Measurements from ENCODE around the gene GINS2. TPM values are rescaled to one million over a fixed set of nuclear protein-coding genes. Genes with fewer than 3 reads are reported as not detected.

GINS2 gene
- total and polyA plus RNA-seq, 4 experiments from 2014 or later, result 0.55 to 1.4 (median 1.2) TPM

DNA sequence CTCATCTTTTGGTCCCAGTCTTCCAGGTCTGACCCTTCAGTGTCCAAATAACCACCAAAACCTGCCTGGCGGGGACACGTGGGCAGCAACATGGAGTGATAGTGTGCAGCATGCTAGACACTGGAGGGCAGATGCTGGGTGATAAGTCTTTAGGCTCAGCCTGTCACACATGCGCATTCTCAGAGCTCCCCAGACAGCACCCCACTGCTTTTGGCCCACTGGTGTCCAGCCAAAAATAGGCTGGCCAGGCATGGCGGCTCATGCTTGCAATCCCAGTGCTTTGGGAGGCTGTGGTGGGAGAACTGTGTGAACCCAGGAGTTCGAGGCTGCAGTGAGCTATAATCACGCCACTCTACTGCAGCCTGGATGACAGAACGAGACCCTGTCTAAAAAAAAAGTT lies 12.3 kb downstream of the GINS2 start:
- Histone ChIP-seq H3K36me3 (ENCODE audit: insufficient read depth, low read length) (peaks cover 29% of the 10 kb centered on the region), H3K27ac (ENCODE audit: low read depth, low read length) (no peak overlapping the region), H3K9me3 (ENCODE audit: control insufficient read depth in 1 of 2, low read length in 2 of 2) (no peaks in the 10 kb centered on the region), H3K4me1 (ENCODE audit: insufficient read depth, low read length) (peaks cover 10% of the 10 kb centered on the region), H3K4me3 (ENCODE audit: low read length in 2 of 2) (no peak overlapping the region), H3K27me3 (ENCODE audit: insufficient read depth, low read length) (no peaks in the 10 kb centered on the region)
- Mint-ChIP-seq H3K27me3 (no peaks in the 10 kb centered on the region), H3K36me3 (peaks cover 17 to 41% of the 10 kb centered on the region in 2 donors), H3K9me3 (no peaks in the 10 kb centered on the region), H3K4me3 (no peak overlapping the region), H3K4me1 (peaks cover 5 to 19% (median 12%) of the 10 kb centered on the region in 4 donors), H3K27ac (peak overlapping the region in 1 of 7 donors; percentile 48)
- ChIA-PET CTCF (ENCODE audit: partially characterized antibody) (interaction anchor here (1.4 kb wide), 1 partner anchor 10 kb away, joined by 4 read pairs; no protein-coding TSS in a partner anchor), POLR2A (ENCODE audit: partially characterized antibody) (interaction anchor here (0.9 kb wide), 1 partner anchor 20 kb away, joined by 3 read pairs; no protein-coding TSS in a partner anchor)
- no peak for DNase-seq
- intact Hi-C loops (cut with micrococcal nuclease), result no loop called here

DNA sequence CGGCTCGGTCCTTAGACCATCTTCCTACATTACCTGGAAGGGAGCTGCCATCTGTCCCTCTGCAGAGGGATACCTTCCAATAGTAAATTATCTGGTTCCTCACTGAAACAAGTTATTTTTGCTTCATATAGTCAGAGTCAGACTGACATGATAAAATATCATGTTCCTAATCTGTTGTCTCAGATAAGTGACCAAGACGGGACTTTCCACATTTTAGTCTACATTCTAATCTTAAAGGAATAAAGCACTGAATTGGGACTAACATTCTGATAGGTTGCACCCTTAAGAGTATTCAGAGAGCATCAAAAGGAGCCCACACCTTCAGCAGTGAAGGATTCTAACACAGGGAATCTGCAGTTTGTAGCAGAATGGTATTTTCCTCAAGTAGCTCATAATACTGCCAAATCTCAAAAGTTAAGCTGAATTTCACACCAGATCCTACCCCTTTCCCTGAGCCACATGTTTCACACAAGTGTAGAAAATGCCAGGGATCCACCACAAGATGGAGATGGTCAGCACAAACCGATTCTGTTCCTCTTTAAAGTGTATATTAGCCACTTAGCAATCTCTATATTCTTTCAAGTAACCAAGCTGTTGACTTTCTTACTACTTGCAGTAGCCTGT lies 13.4 kb downstream of the GINS2 start:
- H3K27ac ChIP-seq (ENCODE audit: low read depth, low read length), result no peak overlapping the region

DNA sequence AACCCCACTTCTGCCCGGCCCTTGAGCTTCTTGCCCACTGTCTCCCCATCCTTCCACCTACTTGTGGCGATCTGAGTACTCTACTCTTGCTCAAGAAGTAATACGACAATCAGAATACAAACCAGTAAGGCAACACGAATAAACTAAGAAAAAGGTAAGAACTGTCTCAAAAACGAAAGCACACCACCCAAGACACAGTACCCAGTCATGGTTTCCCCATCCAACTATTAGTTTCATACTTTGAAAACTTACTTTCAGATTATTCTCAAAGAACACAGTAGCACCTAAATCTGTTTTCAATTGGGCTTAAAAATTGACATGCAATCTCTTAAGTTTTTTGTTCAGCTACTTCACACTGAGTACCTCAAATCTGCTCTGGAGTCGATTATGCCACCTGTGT lies 13.9 kb downstream of the GINS2 start:
- no peak for DNase-seq
- Histone ChIP-seq H3K36me3 (ENCODE audit: insufficient read depth, low read length) (peaks cover 39% of the 10 kb centered on the region), H3K9me3 (ENCODE audit: control insufficient read depth in 1 of 2, low read length in 2 of 2) (no peaks in the 10 kb centered on the region), H3K4me3 (ENCODE audit: low read length in 2 of 2) (no peak overlapping the region), H3K27ac (ENCODE audit: low read depth, low read length) (no peak overlapping the region), H3K4me1 (ENCODE audit: insufficient read depth, low read length) (no peaks in the 10 kb centered on the region), H3K27me3 (ENCODE audit: insufficient read depth, low read length) (no peaks in the 10 kb centered on the region)
- Mint-ChIP-seq H3K4me3 (no peak overlapping the region), H3K36me3 (peaks cover 30 to 52% of the 10 kb centered on the region in 2 donors), H3K27ac (peak overlapping the region in 1 of 7 donors; percentile 66), H3K27me3 (no peaks in the 10 kb centered on the region), H3K4me1 (peaks cover 0 to 4% (median 3%) of the 10 kb centered on the region in 4 donors), H3K9me3 (no peaks in the 10 kb centered on the region)
- ChIA-PET POLR2A (ENCODE audit: partially characterized antibody) (no interaction called here), CTCF (ENCODE audit: partially characterized antibody) (interaction anchor here (0.8 to 1.2 kb wide), 3 partner anchors 8 to 85 kb away, joined by 3 to 5 read pairs (median 4); no protein-coding TSS in a partner anchor)
- intact Hi-C loops (cut with micrococcal nuclease), result loop anchor here (1.0 kb wide), 2 partner anchors 14 to 43 kb away; no protein-coding TSS in a partner anchor

More for the DNA sequence above, 13.4 kb downstream of the GINS2 start:
- Histone ChIP-seq H3K4me1 (ENCODE audit: insufficient read depth, low read length) (peaks cover 2% of the 10 kb centered on the region), H3K9me3 (ENCODE audit: control insufficient read depth in 1 of 2, low read length in 2 of 2) (no peaks in the 10 kb centered on the region), H3K36me3 (ENCODE audit: insufficient read depth, low read length) (peaks cover 37% of the 10 kb centered on the region), H3K4me3 (ENCODE audit: low read length in 2 of 2) (no peak overlapping the region), H3K27me3 (ENCODE audit: insufficient read depth, low read length) (no peaks in the 10 kb centered on the region)
- H3K9me3 Mint-ChIP-seq, result no peaks in the 10 kb centered on the region
- no peak for DNase-seq
- intact Hi-C loops (cut with micrococcal nuclease), result loop anchor here (1.0 kb wide), 2 partner anchors 14 to 43 kb away; no protein-coding TSS in a partner anchor
- peaks cover 24 to 48% of the 10 kb centered on the region in 2 donors for H3K36me3 Mint-ChIP-seq
- H3K27ac Mint-ChIP-seq, result peak overlapping the region in 2 of 7 donors; percentile 29 to 66
- peaks cover 1 to 10% (median 6%) of the 10 kb centered on the region in 4 donors for H3K4me1 Mint-ChIP-seq
- CTCF ChIA-PET (ENCODE audit: partially characterized antibody), result interaction anchor here (1.1 to 1.4 kb wide), 3 partner anchors 8 to 42 kb away, joined by 4 to 5 read pairs (median 4); no protein-coding TSS in a partner anchor
- no peaks in the 10 kb centered on the region for H3K27me3 Mint-ChIP-seq
- POLR2A ChIA-PET (ENCODE audit: partially characterized antibody), result no interaction called here
- H3K4me3 Mint-ChIP-seq, result no peak overlapping the region

DNA sequence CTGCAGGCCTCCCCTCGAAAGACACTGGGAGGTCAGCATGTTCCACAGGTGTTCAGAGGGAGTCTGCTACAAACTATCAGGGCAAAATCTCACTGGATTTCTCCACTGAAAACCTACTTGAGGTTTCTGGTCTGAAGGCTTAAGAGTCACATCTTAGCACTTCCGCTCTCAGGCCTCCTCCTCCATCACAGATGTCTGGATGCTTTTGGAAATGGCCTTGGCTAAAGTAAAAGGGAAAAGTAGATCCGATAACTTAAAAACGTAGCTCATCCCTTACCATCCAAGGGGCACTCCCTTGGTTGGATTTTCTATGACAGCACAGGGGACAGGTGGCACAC lies 14.4 kb downstream of the GINS2 start:
- Mint-ChIP-seq H3K27me3 (no peaks in the 10 kb centered on the region), H3K36me3 (peaks cover 34 to 57% of the 10 kb centered on the region in 2 donors), H3K4me1 (peaks cover 0 to 2% (median 0%) of the 10 kb centered on the region in 4 donors), H3K4me3 (no peak overlapping the region), H3K9me3 (no peaks in the 10 kb centered on the region), H3K27ac (peak overlapping the region in 2 of 7 donors; percentile 32 to 69)
- Histone ChIP-seq H3K27ac (ENCODE audit: low read depth, low read length) (no peak overlapping the region), H3K4me1 (ENCODE audit: insufficient read depth, low read length) (no peaks in the 10 kb centered on the region), H3K27me3 (ENCODE audit: insufficient read depth, low read length) (no peaks in the 10 kb centered on the region), H3K9me3 (ENCODE audit: control insufficient read depth in 1 of 2, low read length in 2 of 2) (no peaks in the 10 kb centered on the region), H3K4me3 (ENCODE audit: low read length in 2 of 2) (no peak overlapping the region), H3K36me3 (ENCODE audit: insufficient read depth, low read length) (peaks cover 39% of the 10 kb centered on the region)
- POLR2A ChIA-PET (ENCODE audit: partially characterized antibody), result no interaction called here
- DNase-seq, result no peak
- intact Hi-C loops (cut with micrococcal nuclease), result no loop called here
- CTCF ChIA-PET (ENCODE audit: partially characterized antibody), result interaction anchor here (0.6 to 1.3 kb wide), 6 partner anchors 9 to 87 kb away, joined by 3 to 5 read pairs (median 3); no protein-coding TSS in a partner anchor

DNA sequence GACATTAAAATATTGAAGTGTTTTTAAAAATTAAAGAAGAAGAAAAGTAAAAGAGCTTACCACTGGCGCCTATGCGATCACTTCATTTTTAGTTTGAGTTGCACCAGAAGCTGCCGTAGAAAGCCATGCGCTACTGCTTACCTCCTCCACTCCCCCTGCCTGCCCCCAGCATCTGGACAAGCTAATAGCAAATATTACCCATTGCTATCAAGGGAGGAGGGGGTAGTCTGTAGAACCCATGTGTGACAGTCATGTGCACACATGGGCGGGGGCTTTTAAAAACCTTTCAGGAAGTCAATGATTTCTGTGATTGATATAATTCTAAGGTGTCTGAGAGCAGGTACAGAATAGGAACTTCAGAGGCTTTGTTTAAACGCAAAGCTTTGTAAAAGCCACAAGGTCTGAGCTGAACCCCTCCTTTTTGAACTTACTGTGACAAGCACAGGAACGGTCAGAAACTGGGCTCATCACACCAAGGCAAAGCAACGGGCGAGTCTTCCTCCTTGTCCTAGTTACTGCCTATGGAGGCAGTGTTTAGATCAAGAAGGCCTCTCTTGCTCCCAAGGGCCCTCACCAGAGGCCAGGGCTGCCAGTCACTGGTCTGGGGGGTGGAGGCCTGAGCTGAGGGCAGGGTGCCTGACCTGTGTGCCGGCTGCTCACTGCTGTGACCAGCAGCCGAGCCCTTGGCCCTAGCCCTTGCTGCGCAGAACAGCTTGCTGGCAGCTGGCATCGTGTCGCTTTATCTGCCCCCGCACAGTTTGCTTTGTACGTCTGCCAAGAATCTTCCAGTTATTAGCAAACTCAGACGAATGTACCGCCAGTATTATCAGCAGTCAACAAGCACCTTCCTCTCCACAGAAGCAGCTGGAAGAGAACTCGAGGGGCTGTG lies 15.0 kb downstream of the GINS2 start:
- intact Hi-C loops (cut with micrococcal nuclease), result no loop called here
- ChIA-PET POLR2A (ENCODE audit: partially characterized antibody) (no interaction called here), CTCF (ENCODE audit: partially characterized antibody) (interaction anchor here (0.6 to 1.5 kb wide), 7 partner anchors 15 to 88 kb away, joined by 3 to 5 read pairs (median 3); no protein-coding TSS in a partner anchor)
- no peaks in the 10 kb centered on the region for H3K9me3 Mint-ChIP-seq
- peak overlapping the region in 1 of 7 donors; percentile 69 for H3K27ac Mint-ChIP-seq
- no peaks in the 10 kb centered on the region for H3K4me1 ChIP-seq (ENCODE audit: insufficient read depth, low read length)
- no peak for DNase-seq
- no peak overlapping the region for H3K4me3 Mint-ChIP-seq
- H3K9me3 ChIP-seq (ENCODE audit: control insufficient read depth in 1 of 2, low read length in 2 of 2), result no peaks in the 10 kb centered on the region
- no peaks in the 10 kb centered on the region for H3K27me3 Mint-ChIP-seq
- H3K27me3 ChIP-seq (ENCODE audit: insufficient read depth, low read length), result no peaks in the 10 kb centered on the region
- H3K4me1 Mint-ChIP-seq, result peaks cover 0 to 2% (median 0%) of the 10 kb centered on the region in 4 donors
- peaks cover 46% of the 10 kb centered on the region for H3K36me3 ChIP-seq (ENCODE audit: insufficient read depth, low read length)
- no peak overlapping the region for H3K27ac ChIP-seq (ENCODE audit: low read depth, low read length)
- no peak overlapping the region for H3K4me3 ChIP-seq (ENCODE audit: low read length in 2 of 2)
- H3K36me3 Mint-ChIP-seq, result peaks cover 36 to 60% of the 10 kb centered on the region in 2 donors

DNA sequence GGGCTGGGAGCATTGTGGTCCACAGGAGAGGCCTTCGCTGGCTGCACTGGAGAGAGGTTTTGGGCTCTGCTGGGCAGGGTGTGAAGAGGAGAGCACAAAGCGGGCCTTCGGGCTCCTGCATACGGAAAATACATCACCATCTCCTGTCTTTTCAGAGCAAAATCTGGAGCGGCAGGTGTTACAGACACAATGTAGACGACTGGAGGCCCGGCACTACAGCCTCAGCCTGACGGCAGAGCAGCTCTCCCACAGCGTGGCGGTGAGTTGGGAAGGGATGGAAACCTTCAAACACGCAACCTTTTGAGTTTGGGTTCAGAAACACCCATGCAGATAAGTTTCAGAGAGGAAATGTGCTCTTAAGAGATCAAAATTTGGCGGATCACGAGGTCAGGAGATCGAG lies 17.9 kb downstream of the GINS2 start:
- H3K4me3 Mint-ChIP-seq, result no peak overlapping the region
- no peak overlapping the region for H3K4me3 ChIP-seq (ENCODE audit: low read length in 2 of 2)
- intact Hi-C loops (cut with micrococcal nuclease), result no loop called here
- CTCF ChIA-PET (ENCODE audit: partially characterized antibody), result no interaction called here
- H3K27ac Mint-ChIP-seq, result peak overlapping the region in 1 of 7 donors; percentile 24
- peaks cover 0 to 2% (median 0%) of the 10 kb centered on the region in 4 donors for H3K4me1 Mint-ChIP-seq
- H3K27me3 ChIP-seq (ENCODE audit: insufficient read depth, low read length), result no peaks in the 10 kb centered on the region
- DNase-seq, result no peak
- H3K27me3 Mint-ChIP-seq, result no peaks in the 10 kb centered on the region
- POLR2A ChIA-PET (ENCODE audit: partially characterized antibody), result no interaction called here
- no peaks in the 10 kb centered on the region for H3K9me3 ChIP-seq (ENCODE audit: control insufficient read depth in 1 of 2, low read length in 2 of 2)
- peaks cover 68% of the 10 kb centered on the region for H3K36me3 ChIP-seq (ENCODE audit: insufficient read depth, low read length)
- H3K36me3 Mint-ChIP-seq, result peaks cover 41 to 80% of the 10 kb centered on the region in 2 donors
- no peak overlapping the region for H3K27ac ChIP-seq (ENCODE audit: low read depth, low read length)
- no peaks in the 10 kb centered on the region for H3K9me3 Mint-ChIP-seq
- H3K4me1 ChIP-seq (ENCODE audit: insufficient read depth, low read length), result no peaks in the 10 kb centered on the region

Measured in CD4-positive, alpha-beta memory T cell (primary cell).